Activated effector memory CD4-positive, alpha-beta T cell treated with Interleukin-2 at 50 U/mL for 16 hours (primary cell): ENCODE data around the gene PCED1B.
A peak's percentile ranks its signal among the peaks of the same experiment; 100 is the strongest.
"Not testable (repeated sequence)": the region's sequence is repeated elsewhere in the genome, so short reads cannot be mapped to it uniquely, and the experiment has no call there.

Experiments
- DNase-seq: peaks from one replicate; pipeline ENCODE4 v3.0.0-alpha.2; 2020

Gene PCED1B, protein sequence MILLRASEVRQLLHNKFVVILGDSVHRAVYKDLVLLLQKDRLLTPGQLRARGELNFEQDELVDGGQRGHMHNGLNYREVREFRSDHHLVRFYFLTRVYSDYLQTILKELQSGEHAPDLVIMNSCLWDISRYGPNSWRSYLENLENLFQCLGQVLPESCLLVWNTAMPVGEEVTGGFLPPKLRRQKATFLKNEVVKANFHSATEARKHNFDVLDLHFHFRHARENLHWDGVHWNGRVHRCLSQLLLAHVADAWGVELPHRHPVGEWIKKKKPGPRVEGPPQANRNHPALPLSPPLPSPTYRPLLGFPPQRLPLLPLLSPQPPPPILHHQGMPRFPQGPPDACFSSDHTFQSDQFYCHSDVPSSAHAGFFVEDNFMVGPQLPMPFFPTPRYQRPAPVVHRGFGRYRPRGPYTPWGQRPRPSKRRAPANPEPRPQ

GRCh38 chr12:47079468-47079980 lies at the start of gene PCED1B, which contains the start of gene AMIGO2:
TSS of gene PCED1B (plus strand) at chr12:47079621. CDS start at chr12:47235064, 155,443 bp downstream.
TSS of gene AMIGO2 (minus strand) at chr12:47079959. CDS start at chr12:47079002, 957 bp downstream.
- DNase-seq, result peak; percentile 47

- DNase-seq, result no peak
Measured at GRCh38 chr12:47029903-47030302, 49.5 kb upstream of the PCED1B start.

DNA sequence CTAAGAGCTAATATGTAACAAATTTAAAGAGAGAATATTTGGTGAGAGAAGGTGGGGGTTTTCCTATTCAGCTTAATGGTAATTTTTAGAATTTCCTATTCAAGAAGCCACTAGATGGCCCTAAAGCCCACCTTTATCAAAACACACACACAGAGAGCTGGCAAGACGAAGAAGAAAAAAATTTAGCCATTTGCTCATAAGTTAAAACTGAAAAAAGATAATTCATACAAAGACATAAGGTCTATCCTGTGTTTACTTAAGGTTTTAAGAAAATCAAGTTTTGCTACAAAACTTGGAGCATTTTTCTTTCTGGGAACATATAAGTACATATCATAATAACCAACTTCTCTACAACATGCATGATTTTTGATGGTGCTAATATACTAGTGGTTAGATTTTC lies 46.8 kb upstream of the PCED1B start:
- DNase-seq, result no peak

GRCh38 chr12:47033081-47033480 lies 46.3 kb upstream of the PCED1B start:
- DNase-seq, result no peak

DNA sequence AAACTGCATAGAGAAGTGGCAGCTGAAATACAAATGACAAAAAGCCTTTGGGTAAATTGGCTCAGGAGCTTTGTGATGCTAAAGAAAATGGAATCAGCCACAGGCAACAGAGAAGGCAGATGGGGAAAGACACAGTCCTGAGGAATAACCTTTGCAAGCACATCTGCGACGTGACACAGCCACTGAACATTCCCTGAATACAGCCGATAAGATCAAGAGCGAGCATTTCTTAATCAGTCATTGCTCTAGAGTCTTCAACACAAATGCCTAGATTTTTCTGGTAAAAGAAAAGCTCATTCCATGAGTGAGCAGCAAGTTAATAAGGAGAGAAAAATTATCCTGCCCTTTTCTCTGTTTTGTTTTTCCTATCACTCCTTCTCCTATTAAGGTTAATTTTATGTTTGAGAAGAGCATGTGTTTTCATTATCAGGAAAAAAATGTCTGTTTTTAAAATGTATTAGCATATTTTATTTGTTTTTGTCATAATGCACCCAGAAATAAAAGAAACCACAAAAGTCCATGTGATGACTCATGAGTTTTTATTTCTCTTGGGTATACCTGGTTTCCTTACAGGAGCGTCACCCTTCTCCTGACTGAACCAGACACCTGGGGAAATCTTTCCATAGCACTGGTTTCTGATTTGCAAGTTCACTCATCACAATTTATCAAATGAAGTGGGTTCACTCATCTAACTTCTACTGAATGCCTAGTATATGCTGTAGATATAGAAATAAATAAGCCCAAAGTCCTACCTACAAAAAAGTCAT lies 45.4 kb upstream of the PCED1B start:
- no peak for DNase-seq

GRCh38 chr12:47034661-47035060 lies 44.8 kb upstream of the PCED1B start:
- DNase-seq, result no peak

GRCh38 chr12:47035484-47035883 lies 43.9 kb upstream of the PCED1B start:
- DNase-seq, result no peak

- no peak for DNase-seq
Measured at GRCh38 chr12:47038270-47038748, 41.1 kb upstream of the PCED1B start.

DNA sequence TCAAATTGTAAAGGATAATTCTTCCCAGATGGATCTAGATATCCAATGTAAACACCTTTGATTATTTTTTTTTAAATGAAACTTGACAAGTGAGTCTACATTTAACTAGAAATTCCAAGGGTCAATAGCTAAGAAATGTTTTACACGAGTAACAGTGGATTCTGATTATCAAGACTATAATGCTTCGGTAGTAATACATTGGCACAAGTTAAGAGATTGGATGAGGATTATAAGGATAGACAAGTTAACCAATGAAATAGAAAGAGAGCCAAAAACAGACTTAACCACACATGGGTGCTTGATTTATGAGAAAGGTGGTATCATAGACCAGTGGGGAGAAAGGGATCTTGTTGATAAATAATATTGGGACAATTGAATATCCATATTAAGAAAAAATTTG lies 40.3 kb upstream of the PCED1B start:
- no peak for DNase-seq

GRCh38 chr12:47039756-47040155 lies 39.7 kb upstream of the PCED1B start:
- DNase-seq, result no peak

DNA sequence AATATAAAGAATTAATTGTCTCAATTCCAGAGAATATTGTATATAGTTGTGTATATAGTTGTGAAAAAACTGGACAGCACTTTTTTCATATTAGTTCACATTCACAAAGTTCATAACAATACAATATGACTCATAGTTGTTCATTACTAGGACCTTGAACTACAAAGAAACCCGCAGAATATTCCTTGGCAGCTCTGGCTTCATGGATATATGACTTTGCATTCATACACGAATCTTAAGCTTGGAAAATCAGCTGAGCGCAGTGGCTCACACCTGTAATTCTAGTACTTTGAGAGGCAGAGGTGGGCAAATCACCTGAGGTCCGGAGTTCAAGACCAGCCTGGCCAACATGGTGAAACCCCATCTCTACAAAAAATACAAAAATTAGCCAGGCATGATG lies 38.1 kb upstream of the PCED1B start:
- no peak for DNase-seq

GRCh38 chr12:47048541-47048940 lies 30.9 kb upstream of the PCED1B start:
- DNase-seq, result no peak

- DNase-seq, result not testable (repeated sequence)
Measured at GRCh38 chr12:47051291-47051690, 28.1 kb upstream of the PCED1B start.

- DNase-seq, result no peak
Measured at GRCh38 chr12:47052274-47052673, 27.1 kb upstream of the PCED1B start.

GRCh38 chr12:47053961-47054360 lies 25.5 kb upstream of the PCED1B start:
- no peak for DNase-seq

DNA sequence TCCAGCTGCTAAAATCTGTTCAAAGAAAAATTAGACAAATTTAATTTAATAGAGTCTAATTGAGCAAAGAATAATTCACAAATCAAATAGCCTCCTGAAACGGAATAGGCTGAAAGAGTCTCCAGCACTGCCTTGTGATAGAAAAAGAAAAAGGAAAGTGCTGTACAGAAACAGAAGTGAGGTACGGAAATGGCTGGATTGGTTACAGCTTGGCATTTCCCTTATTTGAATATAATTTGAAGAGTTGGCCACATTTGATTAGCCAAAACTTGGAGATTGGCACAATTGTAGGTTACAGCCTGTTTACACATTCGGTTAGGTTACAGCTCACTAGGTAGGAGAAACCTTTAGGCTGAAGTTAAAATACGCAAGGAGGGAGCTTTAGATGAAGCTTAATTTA lies 24.8 kb upstream of the PCED1B start:
- no peak for DNase-seq

DNA sequence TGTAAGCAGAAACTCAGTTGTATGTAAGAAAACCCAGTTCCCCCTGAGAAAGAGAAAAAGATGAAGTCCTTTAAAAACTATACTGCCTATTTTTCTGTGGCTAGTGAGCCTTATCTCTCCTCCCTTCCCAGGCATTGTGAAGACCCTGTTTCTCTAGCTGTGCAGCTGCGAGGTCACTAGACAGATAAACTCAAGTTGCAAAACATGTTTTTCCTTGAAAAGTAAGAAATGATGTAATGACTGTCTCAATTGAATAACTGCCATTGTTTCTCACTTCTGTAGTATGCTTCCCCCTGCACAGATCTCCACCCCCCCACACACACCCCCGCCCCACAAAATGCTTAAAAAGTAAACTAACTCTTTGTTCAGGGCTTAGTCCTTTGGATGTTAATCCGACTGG lies 23.6 kb upstream of the PCED1B start:
- DNase-seq, result not testable (repeated sequence)

DNA sequence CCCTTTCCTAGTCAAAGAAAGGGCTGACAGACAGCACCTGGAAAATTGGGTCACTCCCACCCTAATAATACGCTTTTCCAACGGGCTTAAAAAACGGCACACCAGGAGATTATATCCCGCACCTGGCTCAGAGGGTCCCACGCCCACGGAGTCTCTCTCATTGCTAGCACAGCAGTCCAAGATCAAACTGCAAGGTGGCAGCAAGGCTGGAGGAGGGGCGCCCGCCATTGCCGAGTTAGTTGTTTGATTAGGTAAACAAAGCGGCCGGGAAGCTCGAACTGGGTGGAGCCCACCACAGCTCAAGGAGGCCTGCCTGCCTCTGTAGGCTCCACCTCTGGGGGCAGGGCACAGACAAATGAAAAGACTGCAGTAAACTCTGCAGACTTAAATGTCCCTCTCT lies 22.5 kb upstream of the PCED1B start:
- not testable (repeated sequence) for DNase-seq

DNA sequence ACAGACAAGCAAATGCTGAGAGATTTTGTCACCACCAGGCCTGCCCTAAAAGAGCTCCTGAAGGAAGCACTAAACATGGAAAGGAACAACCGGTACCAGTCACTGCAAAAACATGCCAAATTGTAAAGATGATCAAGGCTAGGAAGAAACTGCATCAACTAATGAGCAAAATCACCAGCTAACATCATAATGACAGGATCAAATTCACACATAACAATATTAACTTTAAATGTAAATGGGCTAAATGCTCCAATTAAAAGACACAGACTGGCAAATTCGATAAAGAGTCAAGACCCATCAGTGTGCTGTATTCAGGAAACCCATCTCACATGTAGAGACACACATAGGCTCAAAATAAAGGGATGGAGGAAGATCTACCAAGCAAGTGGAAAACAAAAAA lies 20.8 kb upstream of the PCED1B start:
- DNase-seq, result not testable (repeated sequence)

- DNase-seq, result no peak
Measured at GRCh38 chr12:47065546-47065945, 13.9 kb upstream of the PCED1B start.

DNA sequence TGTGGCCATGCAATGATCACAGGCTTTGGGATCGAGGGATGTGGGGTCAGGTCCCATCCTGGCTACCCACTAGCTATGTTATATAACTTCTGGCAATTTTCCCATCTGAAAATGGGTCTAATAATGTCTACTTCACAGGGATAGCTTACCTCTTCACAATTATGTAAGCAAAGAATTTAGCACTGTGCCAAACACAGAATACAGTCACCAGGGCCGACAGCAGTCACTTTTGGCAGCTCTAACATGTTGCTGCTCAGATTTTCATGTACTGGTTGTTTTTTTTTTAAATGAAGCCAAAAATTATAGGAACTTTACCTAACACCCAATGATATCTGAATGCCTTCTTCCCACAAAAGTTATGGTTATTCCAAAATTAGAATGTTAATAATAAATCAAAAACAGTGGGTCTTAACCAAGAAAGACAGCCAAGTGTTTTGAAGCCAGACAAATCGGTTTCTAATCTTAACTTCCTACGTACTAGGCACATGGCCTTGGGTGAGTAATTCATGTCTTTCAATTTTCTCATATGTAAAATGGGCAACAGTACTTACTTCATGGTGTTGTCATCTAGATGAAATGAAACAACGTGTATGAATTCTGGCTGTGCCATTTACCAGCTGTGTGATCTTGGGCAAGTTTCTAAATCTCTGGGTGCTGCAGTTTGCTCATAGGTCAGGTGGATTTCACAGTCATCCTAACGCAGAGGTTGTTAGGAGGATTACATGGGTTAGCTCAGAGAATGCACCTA lies 13.0 kb upstream of the PCED1B start:
- no peak for DNase-seq

- no peak for DNase-seq
Measured at GRCh38 chr12:47067176-47067575, 12.2 kb upstream of the PCED1B start.
